ENCODE measurements around the gene ATP8A2. TPM values are rescaled to one million over a fixed set of nuclear protein-coding genes. Genes with fewer than 3 reads are reported as not detected.

ATP8A2 gene
- total and polyA plus RNA-seq, 9 donors = 0.23 to 0.95 (median 0.35) TPM

DNA sequence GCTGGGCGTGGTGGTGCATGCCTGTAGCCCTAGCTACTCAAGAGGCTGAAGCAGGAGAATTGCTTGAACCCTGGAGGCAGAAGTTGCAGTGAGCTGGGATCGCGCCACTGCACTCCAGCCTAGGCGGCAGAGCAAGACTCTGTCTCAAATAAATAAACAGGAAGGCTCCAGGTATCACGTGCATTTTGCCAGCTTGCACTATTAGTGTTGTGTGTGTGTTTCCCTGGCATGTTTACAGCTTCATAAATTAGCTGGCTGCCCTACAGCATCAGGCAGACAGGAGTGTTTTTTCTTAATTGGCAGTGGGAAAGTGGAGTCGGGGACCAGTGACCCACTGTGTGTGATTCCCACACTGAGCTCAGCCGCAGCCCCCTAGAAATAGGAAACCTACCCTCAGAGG, 647.5 kb downstream of the ATP8A2 start:
- WGBS, 3 donors = 88 to 89% (median 89%) methylated on average over 7 of the region's 7 CpGs
- TF ChIP-seq EP300 (IDR thresholded peaks at IDR 0.05) (no peak), POLR2A (IDR thresholded peaks at IDR 0.05) (no peak)
- TF ChIP-seq, protein P1, sequence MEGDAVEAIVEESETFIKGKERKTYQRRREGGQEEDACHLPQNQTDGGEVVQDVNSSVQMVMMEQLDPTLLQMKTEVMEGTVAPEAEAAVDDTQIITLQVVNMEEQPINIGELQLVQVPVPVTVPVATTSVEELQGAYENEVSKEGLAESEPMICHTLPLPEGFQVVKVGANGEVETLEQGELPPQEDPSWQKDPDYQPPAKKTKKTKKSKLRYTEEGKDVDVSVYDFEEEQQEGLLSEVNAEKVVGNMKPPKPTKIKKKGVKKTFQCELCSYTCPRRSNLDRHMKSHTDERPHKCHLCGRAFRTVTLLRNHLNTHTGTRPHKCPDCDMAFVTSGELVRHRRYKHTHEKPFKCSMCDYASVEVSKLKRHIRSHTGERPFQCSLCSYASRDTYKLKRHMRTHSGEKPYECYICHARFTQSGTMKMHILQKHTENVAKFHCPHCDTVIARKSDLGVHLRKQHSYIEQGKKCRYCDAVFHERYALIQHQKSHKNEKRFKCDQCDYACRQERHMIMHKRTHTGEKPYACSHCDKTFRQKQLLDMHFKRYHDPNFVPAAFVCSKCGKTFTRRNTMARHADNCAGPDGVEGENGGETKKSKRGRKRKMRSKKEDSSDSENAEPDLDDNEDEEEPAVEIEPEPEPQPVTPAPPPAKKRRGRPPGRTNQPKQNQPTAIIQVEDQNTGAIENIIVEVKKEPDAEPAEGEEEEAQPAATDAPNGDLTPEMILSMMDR (IDR thresholded peaks at IDR 0.05) = no peak
- H3K36me3 ChIP-seq = no peaks in the 10 kb centered on the region
- no peak for DNase-seq
- no peaks in the 10 kb centered on the region for H3K4me1 ChIP-seq (ENCODE audit: insufficient read depth)
- H3K9me3 ChIP-seq = no peaks in the 10 kb centered on the region
- H3K27ac ChIP-seq = no peak overlapping the region
- no peak overlapping the region for H3K4me3 ChIP-seq
- intact Hi-C loops (cut with DNase I) = no loop called here
- H3K27me3 ChIP-seq = no peaks in the 10 kb centered on the region

DNA sequence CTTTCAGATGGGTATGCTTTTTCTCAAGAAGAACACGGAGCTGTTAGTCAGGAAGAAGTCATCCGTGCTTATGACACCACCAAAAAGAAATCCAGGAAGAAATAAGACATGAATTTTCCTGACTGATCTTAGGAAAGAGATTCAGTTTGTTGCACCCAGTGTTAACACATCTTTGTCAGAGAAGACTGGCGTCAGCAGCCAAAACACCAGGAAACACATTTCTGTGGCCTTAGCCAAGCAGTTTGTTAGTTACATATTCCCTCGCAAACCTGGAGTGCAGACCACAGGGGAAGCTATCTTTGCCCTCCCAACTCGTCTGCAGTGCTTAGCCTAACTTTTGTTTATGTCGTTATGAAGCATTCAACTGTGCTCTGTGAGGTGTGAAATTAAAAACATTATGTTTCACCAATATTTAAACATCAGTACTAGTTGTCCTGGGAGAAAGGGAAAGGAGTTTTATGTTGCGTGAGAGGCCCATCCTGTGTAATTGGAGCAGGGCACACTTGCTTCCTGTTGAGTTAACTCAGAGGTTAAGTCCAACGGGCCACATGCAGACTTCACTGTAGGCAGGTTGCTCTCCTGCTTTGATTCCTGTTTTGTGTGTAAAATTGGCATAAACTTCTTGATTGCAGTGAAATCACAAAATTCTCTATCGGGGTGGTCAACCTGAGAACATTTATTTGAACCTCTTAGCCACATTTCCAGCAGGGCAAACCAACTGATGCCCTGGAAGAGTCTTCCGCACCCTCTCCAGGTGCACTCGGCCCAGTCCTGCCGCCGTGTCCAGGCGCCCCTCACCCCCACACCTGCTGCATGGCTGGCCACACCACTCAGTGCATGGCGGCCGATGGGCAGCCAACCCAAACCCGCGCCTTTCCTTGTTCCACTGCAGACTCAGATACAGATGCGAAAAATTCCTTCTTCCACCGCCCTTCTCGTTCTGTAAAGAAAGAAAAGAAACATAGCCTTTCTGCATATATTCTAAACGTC, 648.4 kb downstream of the ATP8A2 start:
- Histone ChIP-seq H3K27ac (no peak overlapping the region), H3K27me3 (no peaks in the 10 kb centered on the region), H3K9me3 (no peaks in the 10 kb centered on the region), H3K4me3 (no peak overlapping the region), H3K4me1 (ENCODE audit: insufficient read depth) (no peaks in the 10 kb centered on the region), H3K36me3 (no peaks in the 10 kb centered on the region)
- WGBS, 3 donors = 72 to 75% (median 75%) methylated on average over 22 of the region's 22 CpGs
- intact Hi-C loops (cut with DNase I) = no loop called here
- TF ChIP-seq, protein P1 (IDR thresholded peaks at IDR 0.05) = no peak
- TF ChIP-seq EP300 (IDR thresholded peaks at IDR 0.05) = no peak
- TF ChIP-seq POLR2A (IDR thresholded peaks at IDR 0.05) = no peak
- no peak for DNase-seq

DNA sequence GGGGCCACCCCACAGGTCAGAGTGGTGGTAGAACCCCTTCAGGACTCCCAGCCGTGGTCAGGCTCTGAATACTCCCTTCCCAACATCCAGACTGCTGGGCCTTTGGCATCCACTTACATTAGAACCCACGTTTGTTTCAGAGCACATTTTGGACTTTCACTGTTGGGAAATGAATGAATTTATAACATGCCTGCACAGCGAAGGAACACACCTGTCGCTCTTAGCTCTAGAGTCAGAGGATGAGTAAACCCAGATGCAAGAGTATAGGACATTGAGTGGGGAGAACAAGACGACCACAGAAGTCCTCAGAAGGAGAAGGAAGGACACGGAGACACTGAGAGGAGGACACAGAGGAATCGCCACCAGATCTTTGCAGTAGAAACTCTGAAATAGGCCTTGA, 649.1 kb downstream of the ATP8A2 start:
- TF ChIP-seq, protein P1 (IDR thresholded peaks at IDR 0.05) = no peak
- TF ChIP-seq POLR2A (IDR thresholded peaks at IDR 0.05) (no peak), EP300 (IDR thresholded peaks at IDR 0.05) (no peak)
- intact Hi-C loops (cut with DNase I) = no loop called here

DNA sequence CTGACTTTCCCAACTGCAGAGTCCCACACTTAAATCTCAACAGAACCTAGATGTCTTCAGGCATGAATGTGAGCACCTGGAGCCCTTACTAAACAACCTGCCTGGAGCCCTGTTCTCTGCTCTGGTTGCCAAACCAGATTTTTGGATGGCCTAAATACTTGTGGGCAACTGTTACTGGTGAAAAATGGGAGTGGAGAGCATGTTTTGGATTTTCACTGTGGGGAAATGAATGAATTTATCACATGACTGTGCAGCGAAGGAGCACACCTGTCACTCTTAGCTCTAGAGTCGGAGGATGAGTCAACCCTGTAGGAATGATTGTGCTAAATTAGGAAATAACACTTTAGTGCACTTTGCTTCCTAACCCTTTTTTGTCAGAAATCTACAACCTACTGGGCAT, 649.7 kb downstream of the ATP8A2 start:
- Histone ChIP-seq H3K27ac (no peak overlapping the region), H3K27me3 (no peaks in the 10 kb centered on the region), H3K36me3 (no peaks in the 10 kb centered on the region), H3K4me3 (no peak overlapping the region), H3K4me1 (ENCODE audit: insufficient read depth) (no peaks in the 10 kb centered on the region), H3K9me3 (no peaks in the 10 kb centered on the region)
- intact Hi-C loops (cut with DNase I) = no loop called here
- DNase-seq = no peak
- TF ChIP-seq, protein P1 (IDR thresholded peaks at IDR 0.05) = no peak
- no peak for TF ChIP-seq EP300 (IDR thresholded peaks at IDR 0.05)
- TF ChIP-seq POLR2A (IDR thresholded peaks at IDR 0.05) = no peak
- WGBS, 3 donors = 55 to 70% (median 69%) methylated on average over 2 of the region's 2 CpGs

More for the DNA sequence above, 649.1 kb downstream of the ATP8A2 start:
- H3K4me1 ChIP-seq (ENCODE audit: insufficient read depth) = no peaks in the 10 kb centered on the region
- no peak overlapping the region for H3K27ac ChIP-seq
- no peak for DNase-seq
- no peaks in the 10 kb centered on the region for H3K36me3 ChIP-seq
- no peak overlapping the region for H3K4me3 ChIP-seq
- no peaks in the 10 kb centered on the region for H3K27me3 ChIP-seq
- WGBS, 3 donors = 84 to 85% (median 84%) methylated on average over 7 of the region's 7 CpGs
- no peaks in the 10 kb centered on the region for H3K9me3 ChIP-seq
